Thyroid gland (tissue), 4 donors: ENCODE data around the gene MAN2A2.

Experiments
- POLR2A ChIP-seq, 2 donors: fragments of 450-650 bp; IDR thresholded peaks; one replicate each; pipeline ENCODE4 v1.6.1; 2017; ENCODE audit warnings: antibody characterized with exemption in 2 of 2, mild to moderate bottlenecking in 2 of 2, moderate library complexity in 1 of 2
- TF ChIP-seq, protein P1 (sequence below), 6 experiments: fragments of 200-600 bp in 3 of 6; fragments of 450-650 bp in 3 of 6; sonication (generic) in 3 of 6; IDR thresholded peaks; one replicate each; pipeline ENCODE4 v1.5.1; 2016 to 2019; ENCODE audit warnings: antibody characterized with exemption in 6 of 6, mild to moderate bottlenecking in 2 of 6, inconsistent platforms in 1 of 6, moderate library complexity in 1 of 6

DNA sequence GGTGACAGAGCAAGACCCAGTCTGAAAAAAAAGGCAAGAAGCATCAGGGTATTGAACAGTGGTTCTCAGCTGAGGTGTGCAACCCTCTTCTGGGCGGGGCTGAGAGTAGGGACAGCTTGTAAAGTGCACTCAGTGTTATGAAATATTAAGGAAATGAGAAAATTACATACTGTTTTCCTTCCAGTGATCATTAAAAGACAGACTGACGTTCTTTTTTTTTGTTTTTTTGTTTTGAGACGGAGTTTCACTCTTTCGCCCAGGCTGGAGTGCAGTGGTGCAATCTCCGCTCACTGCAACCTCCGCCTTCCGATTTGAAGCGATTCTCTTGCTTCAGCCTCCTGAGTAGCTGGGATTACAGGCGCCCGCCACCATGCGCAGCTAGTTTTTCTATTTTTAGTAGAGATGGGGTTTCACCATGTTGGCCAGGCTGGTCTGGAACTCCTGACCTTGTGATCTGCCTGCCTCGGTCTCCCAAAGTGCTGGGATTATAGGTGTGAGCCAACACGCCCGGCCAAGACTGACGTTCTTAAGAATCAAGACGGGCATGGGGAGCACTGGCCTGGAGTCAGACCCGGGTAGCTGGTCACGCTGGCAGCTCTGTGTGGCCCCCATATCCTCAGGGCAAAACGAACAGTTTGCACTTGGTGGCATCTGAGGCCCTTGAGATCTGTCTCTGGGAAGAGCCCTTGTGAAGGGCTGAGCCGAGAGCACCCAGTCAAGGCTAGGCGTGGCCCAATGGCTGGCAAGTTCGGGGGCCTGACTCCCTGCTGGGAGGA lies 11.4 kb downstream of the MAN2A2 start:
- TF ChIP-seq, protein P1, sequence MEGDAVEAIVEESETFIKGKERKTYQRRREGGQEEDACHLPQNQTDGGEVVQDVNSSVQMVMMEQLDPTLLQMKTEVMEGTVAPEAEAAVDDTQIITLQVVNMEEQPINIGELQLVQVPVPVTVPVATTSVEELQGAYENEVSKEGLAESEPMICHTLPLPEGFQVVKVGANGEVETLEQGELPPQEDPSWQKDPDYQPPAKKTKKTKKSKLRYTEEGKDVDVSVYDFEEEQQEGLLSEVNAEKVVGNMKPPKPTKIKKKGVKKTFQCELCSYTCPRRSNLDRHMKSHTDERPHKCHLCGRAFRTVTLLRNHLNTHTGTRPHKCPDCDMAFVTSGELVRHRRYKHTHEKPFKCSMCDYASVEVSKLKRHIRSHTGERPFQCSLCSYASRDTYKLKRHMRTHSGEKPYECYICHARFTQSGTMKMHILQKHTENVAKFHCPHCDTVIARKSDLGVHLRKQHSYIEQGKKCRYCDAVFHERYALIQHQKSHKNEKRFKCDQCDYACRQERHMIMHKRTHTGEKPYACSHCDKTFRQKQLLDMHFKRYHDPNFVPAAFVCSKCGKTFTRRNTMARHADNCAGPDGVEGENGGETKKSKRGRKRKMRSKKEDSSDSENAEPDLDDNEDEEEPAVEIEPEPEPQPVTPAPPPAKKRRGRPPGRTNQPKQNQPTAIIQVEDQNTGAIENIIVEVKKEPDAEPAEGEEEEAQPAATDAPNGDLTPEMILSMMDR (IDR thresholded peaks at IDR 0.05): no peak
- TF ChIP-seq POLR2A (IDR thresholded peaks at IDR 0.05): no peak
